ENCODE data around the gene GRIK3.

Gene GRIK3

GRCh38 chr1:37001703-37002102 lies 32.6 kb downstream of the GRIK3 start:
- no peak overlapping the region for H3K4me3 ChIP-seq (replicated peaks; ENCODE audit: insufficient read depth, low read length)
- no peak for TF ChIP-seq POLR2AphosphoS5 (IDR thresholded peaks at IDR 0.05; ENCODE audit: low read depth)
- no peak for TF ChIP-seq SPI1 (IDR thresholded peaks at IDR 0.05; ENCODE audit: borderline replicate concordance, low read depth)
- no peak for TF ChIP-seq GABPA (IDR thresholded peaks at IDR 0.05; ENCODE audit: low read depth)
- no peak for TF ChIP-seq CTCF (IDR thresholded peaks at IDR 0.05; ENCODE audit: insufficient read depth, low read length)
- TF ChIP-seq, protein P1, sequence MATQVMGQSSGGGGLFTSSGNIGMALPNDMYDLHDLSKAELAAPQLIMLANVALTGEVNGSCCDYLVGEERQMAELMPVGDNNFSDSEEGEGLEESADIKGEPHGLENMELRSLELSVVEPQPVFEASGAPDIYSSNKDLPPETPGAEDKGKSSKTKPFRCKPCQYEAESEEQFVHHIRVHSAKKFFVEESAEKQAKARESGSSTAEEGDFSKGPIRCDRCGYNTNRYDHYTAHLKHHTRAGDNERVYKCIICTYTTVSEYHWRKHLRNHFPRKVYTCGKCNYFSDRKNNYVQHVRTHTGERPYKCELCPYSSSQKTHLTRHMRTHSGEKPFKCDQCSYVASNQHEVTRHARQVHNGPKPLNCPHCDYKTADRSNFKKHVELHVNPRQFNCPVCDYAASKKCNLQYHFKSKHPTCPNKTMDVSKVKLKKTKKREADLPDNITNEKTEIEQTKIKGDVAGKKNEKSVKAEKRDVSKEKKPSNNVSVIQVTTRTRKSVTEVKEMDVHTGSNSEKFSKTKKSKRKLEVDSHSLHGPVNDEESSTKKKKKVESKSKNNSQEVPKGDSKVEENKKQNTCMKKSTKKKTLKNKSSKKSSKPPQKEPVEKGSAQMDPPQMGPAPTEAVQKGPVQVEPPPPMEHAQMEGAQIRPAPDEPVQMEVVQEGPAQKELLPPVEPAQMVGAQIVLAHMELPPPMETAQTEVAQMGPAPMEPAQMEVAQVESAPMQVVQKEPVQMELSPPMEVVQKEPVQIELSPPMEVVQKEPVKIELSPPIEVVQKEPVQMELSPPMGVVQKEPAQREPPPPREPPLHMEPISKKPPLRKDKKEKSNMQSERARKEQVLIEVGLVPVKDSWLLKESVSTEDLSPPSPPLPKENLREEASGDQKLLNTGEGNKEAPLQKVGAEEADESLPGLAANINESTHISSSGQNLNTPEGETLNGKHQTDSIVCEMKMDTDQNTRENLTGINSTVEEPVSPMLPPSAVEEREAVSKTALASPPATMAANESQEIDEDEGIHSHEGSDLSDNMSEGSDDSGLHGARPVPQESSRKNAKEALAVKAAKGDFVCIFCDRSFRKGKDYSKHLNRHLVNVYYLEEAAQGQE (IDR thresholded peaks at IDR 0.05; ENCODE audit: insufficient replicate concordance, low read depth), result no peak
- peaks cover 2% of the 10 kb centered on the region for H3K27me3 ChIP-seq (ENCODE audit: insufficient read depth, poor library complexity, severe bottlenecking)
- no peak overlapping the region for H3K27ac ChIP-seq (replicated peaks)
- DNase-seq (ENCODE audit: low read depth in 1 of 2, low spot score in 1 of 2), result no peak

DNA sequence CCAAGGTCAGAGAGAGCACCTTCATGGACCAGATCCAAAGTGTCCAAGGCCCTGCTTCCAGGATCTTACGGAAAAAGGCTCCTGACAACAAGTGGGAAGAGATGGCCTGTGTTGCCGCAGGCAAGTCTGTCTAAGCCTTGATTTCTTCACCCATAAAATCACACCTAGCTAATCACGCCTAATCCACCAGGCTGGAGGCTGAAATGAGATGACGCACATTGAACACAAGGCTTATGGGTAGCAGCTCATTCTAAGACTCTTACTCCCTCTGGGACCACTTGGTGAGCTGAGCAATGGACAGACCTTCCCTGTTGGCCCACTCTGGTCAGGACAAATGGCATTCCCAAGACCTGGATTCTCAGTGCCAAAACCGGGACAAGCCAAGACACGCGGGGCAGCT lies 38.2 kb downstream of the GRIK3 start:
- H3K27ac ChIP-seq (replicated peaks), result no peak overlapping the region
- no peak overlapping the region for H3K4me3 ChIP-seq (replicated peaks; ENCODE audit: insufficient read depth, low read length)
- DNase-seq (ENCODE audit: low read depth in 1 of 2, low spot score in 1 of 2), result no peak
- H3K27me3 ChIP-seq (ENCODE audit: insufficient read depth, poor library complexity, severe bottlenecking), result no peaks in the 10 kb centered on the region
- TF ChIP-seq CTCF (IDR thresholded peaks at IDR 0.05; ENCODE audit: insufficient read depth, low read length) (no peak), POLR2AphosphoS5 (IDR thresholded peaks at IDR 0.05; ENCODE audit: low read depth) (no peak), SPI1 (IDR thresholded peaks at IDR 0.05; ENCODE audit: borderline replicate concordance, low read depth) (no peak), GABPA (IDR thresholded peaks at IDR 0.05; ENCODE audit: low read depth) (no peak)
- TF ChIP-seq, protein P1 (IDR thresholded peaks at IDR 0.05; ENCODE audit: insufficient replicate concordance, low read depth), result no peak

GRCh38 chr1:36994868-36995267 lies 39.4 kb downstream of the GRIK3 start:
- TF ChIP-seq, protein P1 (IDR thresholded peaks at IDR 0.05; ENCODE audit: insufficient replicate concordance, low read depth), result no peak
- no peak for TF ChIP-seq CTCF (IDR thresholded peaks at IDR 0.05; ENCODE audit: insufficient read depth, low read length)
- no peak for TF ChIP-seq SPI1 (IDR thresholded peaks at IDR 0.05; ENCODE audit: borderline replicate concordance, low read depth)
- no peak for TF ChIP-seq GABPA (IDR thresholded peaks at IDR 0.05; ENCODE audit: low read depth)
- TF ChIP-seq POLR2AphosphoS5 (IDR thresholded peaks at IDR 0.05; ENCODE audit: low read depth), result no peak
- Histone ChIP-seq H3K27me3 (ENCODE audit: insufficient read depth, poor library complexity, severe bottlenecking) (no peaks in the 10 kb centered on the region), H3K4me3 (replicated peaks; ENCODE audit: insufficient read depth, low read length) (no peak overlapping the region), H3K27ac (replicated peaks) (no peak overlapping the region)
- DNase-seq (ENCODE audit: low read depth in 1 of 2, low spot score in 1 of 2), result no peak
